ENCODE data around the gene RNF207.
A peak's percentile ranks its signal among the peaks of the same experiment; 100 is the strongest.

Gene RNF207

DNA sequence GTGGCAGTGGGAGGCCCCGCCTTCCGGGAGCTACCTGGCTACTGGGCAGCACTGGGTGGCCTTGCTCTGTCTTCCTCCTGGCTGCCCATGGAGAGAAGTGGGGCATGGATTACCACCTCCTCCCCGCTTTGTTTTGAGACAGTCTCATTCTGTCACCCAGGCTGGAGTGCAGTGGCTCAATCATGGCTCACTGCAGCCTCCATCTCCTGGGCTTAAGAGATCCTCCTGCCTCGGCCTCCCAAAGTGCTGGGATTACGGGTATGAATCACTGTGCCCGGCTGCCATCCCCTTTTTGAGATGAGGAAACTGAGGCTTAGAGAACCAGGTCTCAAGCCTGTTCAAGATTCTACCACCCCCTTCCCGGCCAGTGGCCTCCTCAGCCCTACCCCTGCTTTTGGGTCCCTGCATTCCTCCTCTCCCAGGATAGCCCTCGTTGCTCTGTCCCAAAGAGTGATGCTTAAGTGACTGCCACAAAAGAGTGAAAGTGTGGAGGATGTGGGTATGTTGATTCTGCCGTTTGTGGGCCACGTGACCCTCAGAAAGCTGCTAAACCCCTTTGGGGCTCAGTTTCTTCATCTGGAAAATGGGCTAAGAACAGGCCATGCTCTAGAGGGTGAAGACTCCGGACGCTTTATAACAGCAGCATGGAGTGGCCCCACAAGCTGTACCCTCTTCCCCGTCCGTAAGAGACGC is 45.9 kb downstream of the RNF207 start:
- no peak for DNase-seq

DNA sequence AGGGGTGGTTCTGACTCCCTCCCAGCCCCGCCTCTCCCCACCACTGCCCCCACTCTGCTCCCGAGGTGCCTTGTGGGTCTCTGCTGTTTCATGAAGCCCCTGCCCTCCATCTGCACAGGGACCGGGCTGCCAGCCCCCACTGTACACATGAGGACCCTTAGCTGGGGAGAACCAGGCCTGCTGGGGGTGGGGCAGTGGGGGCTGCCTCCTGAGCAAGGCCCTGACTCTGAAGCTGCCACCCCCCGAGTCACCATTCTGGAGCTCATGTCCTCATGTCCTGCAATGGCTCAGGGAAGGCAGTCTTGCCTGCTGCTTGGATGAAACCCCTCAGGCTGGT is 46.4 kb downstream of the RNF207 start:
- no peak for DNase-seq

DNA sequence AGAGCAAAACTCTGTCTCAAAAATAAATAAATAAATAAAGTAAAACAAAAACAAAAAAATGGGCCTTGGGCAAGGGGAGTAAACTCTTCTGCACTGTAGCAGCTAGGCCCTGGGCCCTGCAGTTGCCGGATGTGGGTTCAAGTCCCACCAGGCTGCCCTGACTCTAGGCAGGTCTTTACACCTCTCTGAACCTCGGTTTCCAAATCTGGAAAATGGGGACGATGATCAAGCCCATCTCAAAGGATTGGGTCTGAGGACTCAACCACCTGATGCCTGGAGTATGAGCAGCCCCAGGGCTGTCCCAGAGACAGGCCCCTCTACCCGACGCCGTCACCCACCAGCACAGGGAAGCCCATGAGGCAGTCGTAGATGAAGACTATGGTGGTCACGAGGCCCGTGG is 47.5 kb downstream of the RNF207 start:
- DNase-seq = no peak

- DNase-seq = no peak
These were observed 48.8 kb downstream of the RNF207 start for GRCh38 chr1:6254691-6255090.

DNA sequence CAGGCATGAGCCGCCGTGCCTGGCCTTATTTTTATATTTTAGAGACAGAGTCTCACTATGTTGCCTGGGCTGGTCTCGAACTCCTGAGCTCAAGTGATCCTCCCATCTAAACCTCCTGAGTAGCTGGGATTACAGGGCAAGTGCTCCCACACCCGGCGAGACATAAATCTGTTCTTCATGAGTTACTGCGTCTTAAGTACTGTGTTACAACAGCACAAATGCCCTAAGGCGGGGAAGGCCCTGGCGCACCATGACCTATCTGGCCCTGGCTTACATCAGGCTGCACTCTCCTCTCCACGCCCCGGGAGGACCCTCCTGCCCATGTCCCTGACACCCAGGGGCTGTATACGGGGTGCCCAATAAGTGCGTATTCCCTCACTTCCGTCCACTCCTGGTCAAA is 50.7 kb downstream of the RNF207 start:
- DNase-seq = no peak

GRCh38 chr1:6257541-6258069 is 51.7 kb downstream of the RNF207 start:
- DNase-seq = no peak

DNA sequence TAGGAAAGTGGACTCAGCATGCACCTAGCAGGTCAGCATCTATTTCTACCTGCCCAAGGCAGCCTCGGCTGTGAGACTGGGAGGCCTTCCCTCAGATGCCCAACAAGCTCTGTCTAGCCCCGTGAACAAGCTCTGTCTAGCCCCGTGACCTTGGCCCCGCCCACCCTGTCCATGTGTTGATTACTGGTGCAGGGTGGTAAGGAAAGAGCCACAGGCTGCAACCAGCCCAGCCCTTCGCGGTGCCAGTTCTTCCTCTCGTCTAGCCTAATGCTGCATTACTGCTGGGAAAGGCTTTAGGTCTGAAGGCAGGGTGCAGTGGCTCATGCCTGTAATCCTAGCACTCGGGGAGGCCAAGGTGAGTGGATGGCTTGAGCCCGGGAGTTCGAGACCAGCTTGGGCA is 52.8 kb downstream of the RNF207 start:
- no peak for DNase-seq

DNA sequence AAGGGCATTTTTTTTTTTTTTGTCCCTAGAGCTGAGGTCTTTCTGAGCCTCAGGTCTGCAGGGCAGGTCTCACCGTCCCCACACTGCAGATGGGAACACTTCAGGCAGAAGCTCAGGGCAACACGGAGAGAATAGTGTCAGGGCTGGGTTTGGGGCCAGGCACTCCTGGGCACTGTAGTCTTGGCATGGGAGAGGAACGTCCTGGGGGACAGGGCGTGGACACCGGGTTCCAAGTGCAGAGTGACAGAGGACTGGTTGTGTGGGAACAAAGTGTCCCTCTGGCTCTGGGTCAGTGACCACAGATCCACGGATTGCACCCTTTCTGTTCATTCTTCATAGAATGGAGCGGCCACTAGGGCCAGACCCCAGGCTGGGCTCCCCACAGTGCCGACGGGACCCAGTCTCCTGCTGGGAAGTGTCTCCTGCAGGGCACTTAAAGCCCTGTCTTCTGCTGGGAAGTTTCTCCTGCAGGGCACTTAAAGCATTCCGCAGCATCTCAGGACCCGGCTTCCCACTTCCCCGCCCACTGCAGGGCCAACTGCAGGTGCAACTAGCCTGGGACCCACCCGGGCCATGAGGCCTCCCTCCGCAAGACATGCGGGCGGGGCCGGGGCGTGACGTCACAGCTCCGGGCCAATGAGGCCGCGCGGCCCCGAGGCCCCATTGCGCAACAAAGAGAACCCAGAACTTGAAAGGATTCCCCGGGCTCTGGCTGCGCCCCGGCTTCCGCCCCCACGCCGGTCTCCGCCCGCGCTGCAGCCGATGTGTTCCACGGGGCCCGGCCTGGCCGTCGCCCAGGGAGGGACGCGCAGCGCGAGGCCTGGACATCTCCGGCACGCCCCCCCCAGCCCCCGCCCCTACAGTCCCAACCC is 53.8 kb downstream of the RNF207 start:
- no peak for DNase-seq

DNA sequence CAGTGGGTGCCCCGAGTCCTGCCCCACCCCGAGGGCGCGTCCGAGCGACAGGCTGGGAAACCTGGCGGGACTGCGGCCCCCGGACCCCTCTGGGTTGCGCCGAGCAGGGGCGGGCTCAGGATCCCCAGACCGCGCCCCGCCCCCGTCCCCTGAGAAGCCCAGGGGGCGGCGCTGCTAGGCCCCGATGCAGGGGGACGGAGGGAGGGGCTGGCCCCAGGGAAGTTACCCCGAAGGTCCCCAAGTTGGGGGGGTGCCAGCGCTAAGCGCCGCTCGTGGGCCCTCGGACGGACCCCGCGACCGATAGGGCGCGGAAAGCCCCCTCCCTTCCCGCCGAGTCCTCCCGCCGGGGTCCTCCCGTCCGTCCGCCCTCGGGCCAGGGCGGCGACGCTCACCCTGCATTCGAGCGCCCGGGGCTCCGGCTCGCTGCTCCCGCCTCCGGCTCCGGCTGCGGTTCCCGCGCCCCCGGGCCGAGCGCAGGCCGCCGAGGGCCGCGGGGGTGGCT is 54.6 kb downstream of the RNF207 start:
- DNase-seq = no peak

DNA sequence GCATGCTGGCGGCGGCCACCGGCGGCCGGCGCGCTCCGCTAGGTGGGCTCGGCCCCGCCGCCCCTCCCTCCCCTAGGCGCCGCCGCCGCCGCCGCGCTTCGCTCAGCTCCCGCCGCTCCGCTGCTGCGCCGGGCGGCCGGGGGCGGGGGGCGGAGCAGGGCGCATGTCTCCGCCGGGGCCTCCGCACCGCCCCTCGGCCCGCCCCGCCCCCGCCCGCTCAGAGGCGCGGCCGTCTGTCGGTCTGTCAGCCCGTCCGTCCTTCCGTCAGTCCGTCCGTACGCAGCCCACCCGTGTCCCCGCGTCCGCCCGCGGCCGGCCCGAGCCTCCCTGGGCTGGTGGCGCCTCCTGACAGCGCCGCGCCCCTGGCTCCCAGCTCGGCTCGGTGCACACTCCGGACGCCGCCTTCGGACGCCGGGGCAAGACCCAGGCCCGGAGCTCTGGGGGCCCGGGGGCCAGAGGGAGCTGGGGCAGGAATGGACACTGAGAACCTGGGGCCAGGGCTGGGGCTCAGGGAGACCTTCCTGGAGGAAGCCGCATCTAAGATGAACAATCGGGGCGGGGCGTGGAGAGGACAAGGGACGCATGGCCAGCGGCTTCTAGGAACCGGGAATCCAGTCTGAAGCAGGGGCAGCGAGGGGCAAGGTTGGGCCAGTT is 55.2 kb downstream of the RNF207 start, which contains the start of gene GPR153:
Gene GPR153 (minus strand): TSS at position 138 of the 654 bp plus-strand sequence. CDS start 6,193 bp downstream, outside the sequence.
- DNase-seq = no peak

GRCh38 chr1:6261615-6261995 is 55.7 kb downstream of the RNF207 start:
- DNase-seq = no peak

DNA sequence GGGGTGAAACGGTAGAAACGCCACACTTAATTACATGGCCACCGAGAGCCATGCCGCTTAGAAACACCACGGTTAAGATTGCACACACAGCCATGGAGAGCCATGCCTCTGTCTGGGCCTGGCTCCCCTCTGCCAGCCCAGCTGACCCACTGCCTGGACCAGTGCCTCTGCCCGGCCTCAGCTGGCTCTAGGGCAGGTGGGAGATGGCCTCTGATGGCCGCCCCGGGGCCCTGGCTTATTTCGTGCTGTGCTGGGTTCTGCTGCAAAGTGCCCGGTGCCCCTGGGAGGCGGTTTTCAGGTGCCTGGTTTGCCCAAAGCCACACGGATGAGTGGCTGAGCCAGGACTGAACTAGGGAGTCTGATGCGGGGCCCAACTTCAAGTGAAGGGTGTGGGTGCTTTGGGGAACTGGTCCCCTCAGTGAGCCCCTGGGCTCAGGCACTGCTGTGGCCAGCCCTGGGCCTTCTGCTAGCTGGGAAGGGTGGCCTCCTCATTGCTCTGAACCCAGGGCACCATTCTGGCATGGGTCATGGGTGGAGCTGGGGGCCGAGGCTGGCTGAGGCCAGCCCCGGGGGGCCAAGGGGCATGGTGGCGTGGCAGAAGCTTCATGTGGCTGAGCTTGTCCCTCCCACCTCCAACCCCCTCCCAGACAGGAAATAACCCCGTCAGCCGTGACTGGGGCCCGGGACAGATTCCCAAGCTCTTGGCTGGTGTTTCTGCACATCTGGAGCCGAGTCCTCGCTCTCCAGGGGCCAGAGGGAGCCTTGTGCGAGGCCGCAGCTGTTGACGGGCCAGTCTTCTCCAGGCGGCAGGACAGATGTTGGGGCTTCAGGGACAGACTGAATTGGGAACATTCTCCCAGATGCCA is 56.9 kb downstream of the RNF207 start:
- DNase-seq = no peak

- no peak for DNase-seq
These were observed 57.8 kb downstream of the RNF207 start for GRCh38 chr1:6263716-6264115.

GRCh38 chr1:6265151-6265550 is 59.2 kb downstream of the RNF207 start:
- no peak for DNase-seq

DNA sequence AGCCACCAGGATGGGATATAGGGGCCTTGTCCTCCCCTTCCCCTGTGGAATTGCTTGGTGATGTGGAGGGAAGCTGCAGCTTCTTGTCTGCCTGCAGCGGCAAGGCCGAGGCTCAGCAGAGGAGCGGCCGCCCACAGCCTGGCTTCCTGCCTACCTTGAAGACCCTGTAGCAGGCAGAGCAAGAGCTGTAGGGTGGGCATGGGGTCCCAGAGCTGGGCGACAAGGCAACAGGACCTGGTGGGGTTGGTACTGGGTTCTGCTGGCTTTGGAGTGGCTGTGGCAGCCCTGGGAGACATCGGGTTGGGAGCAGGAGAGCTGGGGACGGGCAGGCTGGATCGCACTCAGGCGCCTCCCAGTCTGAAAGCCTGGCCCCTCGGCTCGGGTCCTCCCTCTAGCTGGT is 60.7 kb downstream of the RNF207 start:
- DNase-seq = no peak

DNA sequence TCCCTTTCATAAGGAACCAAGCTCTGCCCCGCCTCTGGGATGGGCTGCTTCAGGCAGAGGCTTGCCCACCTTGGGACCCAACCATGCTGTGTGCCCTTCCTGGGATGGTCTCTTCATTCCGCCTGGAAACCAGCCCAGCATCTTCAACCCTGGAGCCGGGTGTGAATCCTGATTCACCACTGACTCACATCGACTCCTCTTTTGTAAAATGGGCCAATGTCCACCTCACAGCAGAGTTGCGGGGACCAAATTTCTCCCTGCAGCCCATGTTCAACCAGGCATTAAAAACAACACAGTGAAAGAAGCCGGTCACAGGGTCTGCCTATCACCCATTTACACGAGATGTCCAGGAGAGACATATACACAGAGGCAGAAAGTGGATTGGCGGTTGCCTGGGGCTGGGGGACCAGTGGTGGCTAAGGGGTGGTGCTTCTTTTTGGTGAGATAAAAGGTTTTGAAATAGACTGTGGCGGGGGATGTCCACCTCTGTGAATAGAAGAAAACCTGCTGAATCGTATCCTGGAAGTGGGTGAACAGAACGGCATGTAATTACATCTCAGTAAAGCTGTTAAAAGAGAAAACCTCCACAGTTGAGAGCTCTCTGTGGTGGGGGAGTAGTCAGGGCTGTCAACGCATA is 61.9 kb downstream of the RNF207 start:
- DNase-seq = no peak

DNA sequence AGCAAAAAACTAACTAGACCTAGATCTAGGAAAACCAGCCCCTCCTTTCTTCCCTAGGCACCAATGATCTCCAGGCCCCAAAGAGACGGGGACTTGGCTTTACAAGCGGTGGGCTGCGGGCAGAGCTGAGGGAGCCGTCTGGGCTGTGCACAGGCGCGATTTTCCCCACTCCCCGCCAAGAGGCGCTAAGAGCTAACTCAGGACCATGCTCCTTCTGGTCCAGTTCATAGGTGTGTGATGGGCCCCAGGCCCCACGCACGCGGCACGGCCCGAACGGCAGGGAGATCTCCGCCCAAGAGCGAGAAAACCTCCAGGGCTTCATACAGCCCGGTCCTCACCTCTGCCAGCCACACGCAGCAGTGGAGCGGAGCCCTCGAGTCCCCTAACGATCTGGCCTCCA is 62.5 kb downstream of the RNF207 start:
- no peak for DNase-seq

DNA sequence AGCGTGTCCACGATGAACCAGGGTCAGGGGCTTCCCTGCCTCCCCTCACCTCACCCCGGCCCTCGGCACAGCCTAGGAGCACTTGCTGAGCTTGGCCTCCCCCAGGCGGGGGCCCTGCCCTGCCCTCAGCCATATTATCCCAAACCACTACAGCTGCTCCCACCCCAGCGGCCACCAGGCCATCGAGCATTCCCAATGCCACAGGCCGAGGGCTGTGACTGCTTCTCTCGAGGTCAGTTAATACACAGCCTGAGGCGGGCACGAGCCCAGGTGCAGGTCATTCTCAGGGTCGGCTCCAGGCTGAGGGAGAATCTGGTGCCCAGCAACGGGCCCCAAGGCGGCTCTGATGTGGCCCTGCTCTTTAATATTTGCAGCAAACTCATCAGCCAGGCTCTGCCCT is 63.4 kb downstream of the RNF207 start:
- no peak for DNase-seq

- peak; percentile 41 for DNase-seq
These were observed 63.9 kb downstream of the RNF207 start for GRCh38 chr1:6269720-6270400.

DNA sequence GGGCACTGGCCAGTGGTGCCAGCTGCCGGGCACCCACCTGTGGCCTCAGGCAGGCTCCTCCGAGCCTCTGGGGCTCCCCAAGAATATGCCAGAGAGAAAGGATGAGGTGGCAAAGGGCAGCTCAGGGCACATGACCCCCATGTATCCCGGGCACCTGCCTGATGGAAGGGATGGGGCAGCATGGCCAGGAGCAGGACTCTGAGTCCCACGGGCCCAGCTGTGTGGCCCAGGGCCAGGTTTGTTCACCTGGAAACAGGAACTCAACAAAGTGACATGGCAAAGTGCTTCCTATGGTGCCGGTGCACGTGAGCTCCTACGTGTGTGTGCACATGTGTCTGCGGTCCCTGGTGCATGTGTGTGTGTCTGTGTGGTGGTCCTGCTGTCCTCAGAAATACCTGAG is 64.5 kb downstream of the RNF207 start:
- DNase-seq = no peak
